Natural killer cell (primary cell): ENCODE measurements around the gene GGT6. TPM values are rescaled to one million over a fixed set of nuclear protein-coding genes. Genes with fewer than 3 reads are reported as not detected.
"Not testable (repeated sequence)": the region's sequence is repeated elsewhere in the genome, so short reads cannot be mapped to it uniquely, and the experiment has no call there.

Experiments used
- ATAC-seq, 3 donors: fragments of 150-1000 bp in 2 of 3; fragments of 200-7000 bp in 1 of 3; cut with Tn5 transposase; 1 replicate in 1 of 3; 2 replicates in 2 of 3; pipeline ENCODE4 v1.10.0; 2021; ENCODE audit warnings: mild to moderate bottlenecking in 2 of 3, moderate library complexity in 2 of 3
- DNase-seq, 2 donors: peaks; one replicate each; pipeline versions ENCODE4 v3.0.0 to v3.0.0-alpha.2; 2013 to 2021; ENCODE audit warnings: mixed read lengths in 1 of 2
- H3K27ac ChIP-seq: one replicate; pipeline ENCODE4 v1.5.1; 2013; ENCODE audit warnings: mild to moderate bottlenecking, low read length
- H3K27me3 ChIP-seq: one replicate; pipeline ENCODE4 v1.6.1; 2013; ENCODE audit warnings: low read length; ENCODE audit not compliant: control insufficient read depth, insufficient read depth
- H3K36me3 ChIP-seq: one replicate; pipeline ENCODE4 v1.6.1; 2013; ENCODE audit warnings: low read length; ENCODE audit not compliant: control insufficient read depth, insufficient read depth
- H3K4me1 ChIP-seq: one replicate; pipeline ENCODE4 v1.6.1; 2013; ENCODE audit warnings: low read length; ENCODE audit not compliant: control insufficient read depth, insufficient read depth
- H3K4me3 ChIP-seq: one replicate; pipeline ENCODE4 v1.5.1; 2013; ENCODE audit warnings: low read length
- H3K9me3 ChIP-seq: one replicate; pipeline ENCODE4 v1.6.1; 2013; ENCODE audit warnings: low read length; ENCODE audit not compliant: control insufficient read depth, insufficient read depth
- H3K27ac Mint-ChIP-seq, 2 donors: one replicate each; pipeline ENCODE4 v1.8.0; 2022; ENCODE audit warnings: mild to moderate bottlenecking in 2 of 2, mixed read lengths in 2 of 2, moderate library complexity in 1 of 2
- H3K27me3 Mint-ChIP-seq, 2 donors: one replicate each; pipeline ENCODE4 v1.8.0; 2022; ENCODE audit warnings: low read depth in 2 of 2, mixed read lengths in 2 of 2
- H3K36me3 Mint-ChIP-seq: one replicate; pipeline ENCODE4 v1.8.0; 2022; ENCODE audit warnings: mixed read lengths
- H3K4me1 Mint-ChIP-seq, 2 donors: one replicate each; pipeline ENCODE4 v1.8.0; 2022; ENCODE audit warnings: mixed read lengths in 2 of 2
- H3K4me3 Mint-ChIP-seq: one replicate; pipeline ENCODE4 v1.8.0; 2022; ENCODE audit warnings: mild to moderate bottlenecking, moderate library complexity, mixed read lengths
- H3K9me3 Mint-ChIP-seq, 2 donors: one replicate each; pipeline ENCODE4 v1.8.0; 2022; ENCODE audit warnings: mixed read lengths in 2 of 2
- CTCF ChIP-seq: fragments of 200-600 bp; IDR thresholded peaks from one replicate; pipeline ENCODE4 v1.8.0; 2022; ENCODE audit warnings: antibody characterized with exemption
- WGBS: methylation state at CpG from one replicate; pipeline ENCODE4 v1.1.7; 2013; ENCODE audit warnings: missing lambda C conversion rate; ENCODE audit not compliant: insufficient coverage; 5-methylcytosine and 5-hydroxymethylcytosine counted together
- intact Hi-C: fragments of 100-400 bp; cut with micrococcal nuclease; formaldehyde crosslinking; loops from one replicate; pipeline ENCODE4 v1.14.2; 2022
- total RNA-seq, 4 donors: library from RNA; stranded (reverse); fragments of 120-200 nt in 1 of 4; gene quantifications; one replicate each; pipeline versions ENCODE4 v1.2.3 to v1.2.4, GENCODE V29; 2013 to 2022

GGT6 gene
- total RNA-seq, 3 donors from 2014 or later (not counting 1 experiment from before 2014, with no cell fraction given), result not detected

DNA sequence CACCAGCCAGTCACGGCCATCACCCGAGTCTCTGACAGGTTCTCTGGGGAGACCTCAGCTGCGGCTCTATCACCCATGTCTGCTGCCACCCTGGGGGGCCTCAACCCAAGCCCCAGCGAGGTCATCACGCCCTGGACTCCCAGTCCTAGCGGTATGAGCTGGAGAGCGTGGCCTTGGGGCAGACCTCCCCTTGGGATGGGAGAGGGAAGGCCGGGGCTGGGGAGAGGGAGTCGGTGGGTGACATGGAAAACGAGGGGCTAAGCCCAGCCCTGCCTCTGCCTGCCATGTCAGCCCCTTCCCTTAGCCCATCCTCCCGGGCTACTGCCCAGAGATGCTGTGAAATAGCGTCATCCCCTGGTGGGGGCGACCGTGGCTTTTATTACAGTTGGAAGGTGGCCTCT is 32.6 kb upstream of the GGT6 start:
- H3K9me3 Mint-ChIP-seq, result no peaks in the 10 kb centered on the region
- H3K4me3 Mint-ChIP-seq, result no peak overlapping the region
- no peak overlapping the region for H3K27ac Mint-ChIP-seq
- H3K4me1 Mint-ChIP-seq, result peaks cover 5% of the 10 kb centered on the region in 2 donors
- Histone ChIP-seq H3K4me1 (peaks cover 6% of the 10 kb centered on the region), H3K9me3 (no peaks in the 10 kb centered on the region), H3K36me3 (no peaks in the 10 kb centered on the region), H3K4me3 (no peak overlapping the region), H3K27ac (no peak overlapping the region), H3K27me3 (peaks cover 2% of the 10 kb centered on the region)
- TF ChIP-seq CTCF, result no peak
- H3K27me3 Mint-ChIP-seq, result peaks cover 0 to 10% of the 10 kb centered on the region in 2 donors
- no peak for DNase-seq
- WGBS, result 86% methylated on average over 14 of the region's 14 CpGs
- intact Hi-C loops, result no loop called here
- no peak for ATAC-seq
- no peaks in the 10 kb centered on the region for H3K36me3 Mint-ChIP-seq

- H3K27ac Mint-ChIP-seq, result no peak overlapping the region
- intact Hi-C loops, result no loop called here
- H3K36me3 Mint-ChIP-seq, result no peaks in the 10 kb centered on the region
- DNase-seq (no peak), ATAC-seq (no peak)
- H3K4me1 Mint-ChIP-seq, result peaks cover 5% of the 10 kb centered on the region in 2 donors
- Histone ChIP-seq H3K27ac (no peak overlapping the region), H3K4me3 (no peak overlapping the region), H3K27me3 (peaks cover 2% of the 10 kb centered on the region), H3K36me3 (no peaks in the 10 kb centered on the region), H3K4me1 (peaks cover 6% of the 10 kb centered on the region), H3K9me3 (no peaks in the 10 kb centered on the region)
- peaks cover 0 to 10% of the 10 kb centered on the region in 2 donors for H3K27me3 Mint-ChIP-seq
- no peak overlapping the region for H3K4me3 Mint-ChIP-seq
- 85% methylated on average over 11 of the region's 11 CpGs for whole genome bisulfite sequencing
- TF ChIP-seq CTCF, result no peak
- H3K9me3 Mint-ChIP-seq, result no peaks in the 10 kb centered on the region
Measured at GRCh38 chr17:4592240-4593005, 32.0 kb upstream of the GGT6 start.

DNA sequence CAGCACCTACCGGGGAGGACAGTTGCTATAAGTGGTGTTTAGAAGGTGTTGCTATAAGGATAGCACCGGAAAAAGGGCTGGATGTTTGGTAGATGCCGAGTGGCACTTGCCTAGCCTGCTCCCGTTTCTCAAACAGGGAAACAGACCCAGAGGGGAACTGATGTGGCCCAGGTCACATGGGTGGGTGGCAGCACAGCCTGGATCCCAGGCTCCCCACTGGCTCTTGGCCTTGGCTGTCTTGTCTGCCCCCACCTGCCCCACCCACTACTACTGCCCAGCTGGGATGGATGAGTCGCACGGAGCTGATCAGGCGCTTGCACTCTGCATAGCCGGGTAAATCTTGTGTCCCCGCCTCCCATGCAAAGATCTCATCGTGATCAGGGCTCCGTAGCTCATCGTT is 31.2 kb upstream of the GGT6 start:
- Histone ChIP-seq H3K4me3 (no peak overlapping the region), H3K36me3 (no peaks in the 10 kb centered on the region), H3K4me1 (peaks cover 6% of the 10 kb centered on the region), H3K27ac (no peak overlapping the region), H3K27me3 (peaks cover 2% of the 10 kb centered on the region), H3K9me3 (no peaks in the 10 kb centered on the region)
- ATAC-seq (no peak), DNase-seq (no peak)
- Mint-ChIP-seq H3K36me3 (no peaks in the 10 kb centered on the region), H3K9me3 (no peaks in the 10 kb centered on the region), H3K4me3 (no peak overlapping the region), H3K4me1 (peaks cover 5% of the 10 kb centered on the region in 2 donors), H3K27me3 (peaks cover 5 to 12% of the 10 kb centered on the region in 2 donors), H3K27ac (no peak overlapping the region)
- no peak for TF ChIP-seq CTCF
- intact Hi-C loops, result no loop called here
- 72% methylated on average over 12 of the region's 12 CpGs for whole genome bisulfite sequencing

DNA sequence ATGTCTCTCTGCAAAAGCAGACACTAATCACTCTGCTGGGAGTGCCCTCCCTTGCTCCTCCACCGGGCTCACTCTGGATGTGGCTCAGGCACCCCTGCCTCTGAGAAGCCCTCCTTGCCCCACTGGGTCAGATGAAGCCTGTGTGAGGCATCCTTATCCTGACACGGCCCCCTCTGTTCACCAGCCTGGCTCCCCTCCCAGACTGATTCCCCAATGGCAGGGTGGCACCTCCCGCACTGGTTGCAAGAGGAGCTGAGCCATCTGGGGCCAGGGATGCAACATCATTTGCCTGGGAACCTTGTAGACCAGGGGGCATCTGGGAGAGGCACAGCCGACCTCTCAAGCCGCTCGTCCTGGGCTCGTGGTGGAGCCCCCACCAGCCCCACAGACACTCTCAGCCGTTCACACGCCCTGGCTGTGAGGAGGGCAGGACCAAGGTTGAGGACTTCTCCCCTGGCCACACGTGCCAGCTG is 30.6 kb upstream of the GGT6 start:
- H3K36me3 ChIP-seq, result no peaks in the 10 kb centered on the region
- WGBS, result 81% methylated on average over 10 of the region's 10 CpGs
- peaks cover 5% of the 10 kb centered on the region in 2 donors for H3K4me1 Mint-ChIP-seq
- DNase-seq (no peak), ATAC-seq (no peak)
- no peak overlapping the region for H3K4me3 Mint-ChIP-seq
- H3K4me1 ChIP-seq, result peaks cover 6% of the 10 kb centered on the region
- TF ChIP-seq CTCF, result no peak
- H3K9me3 ChIP-seq, result no peaks in the 10 kb centered on the region
- no peaks in the 10 kb centered on the region for H3K36me3 Mint-ChIP-seq
- peaks cover 10 to 16% of the 10 kb centered on the region in 2 donors for H3K27me3 Mint-ChIP-seq
- H3K27ac ChIP-seq, result no peak overlapping the region
- intact Hi-C loops, result no loop called here
- no peaks in the 10 kb centered on the region for H3K9me3 Mint-ChIP-seq
- no peak overlapping the region for H3K27ac Mint-ChIP-seq
- H3K4me3 ChIP-seq, result no peak overlapping the region
- H3K27me3 ChIP-seq, result peaks cover 2% of the 10 kb centered on the region

- not testable (repeated sequence) for ATAC-seq, H3K36me3 Mint-ChIP-seq
- WGBS, result 78% methylated on average over 10 of the region's 11 CpGs
Measured at GRCh38 chr17:4590042-4590441, 29.7 kb upstream of the GGT6 start.

More at GRCh38 chr17:4590042-4590441, 29.7 kb upstream of the GGT6 start:
- H3K4me3 ChIP-seq, DNase-seq, H3K36me3 ChIP-seq, intact Hi-C loops, H3K27ac ChIP-seq, H3K4me1 Mint-ChIP-seq, H3K27ac Mint-ChIP-seq, H3K4me1 ChIP-seq, H3K9me3 ChIP-seq, H3K9me3 Mint-ChIP-seq, H3K4me3 Mint-ChIP-seq, H3K27me3 ChIP-seq: not testable (repeated sequence)
- peaks cover 11 to 21% of the 10 kb centered on the region in 2 donors for H3K27me3 Mint-ChIP-seq
